Endothelial cell of umbilical vein (primary cell): ENCODE results near the gene RFNG.
"Not testable (repeated sequence)": the region's sequence is repeated elsewhere in the genome, so short reads cannot be mapped to it uniquely, and the experiment has no call there.

Experiments used
- CTCF ChIP-seq, 2 donors: IDR thresholded peaks; 1 replicate in 1 of 2; 2 replicates in 1 of 2; pipeline ENCODE4 v1.5.1; 2011; ENCODE audit warnings: low read length in 2 of 2, mild to moderate bottlenecking in 2 of 2, moderate library complexity in 2 of 2, control low read depth in 1 of 2, inconsistent platforms in 1 of 2, low read depth in 1 of 2; ENCODE audit not compliant: insufficient read depth in 1 of 2; ENCODE audit errors: extremely low read depth in 1 of 2
- EZH2 ChIP-seq: IDR thresholded peaks from 2 replicates; pipeline ENCODE4 v1.6.1; 2012; ENCODE audit warnings: borderline replicate concordance, low read depth, mild to moderate bottlenecking, moderate library complexity, low read length, inconsistent platforms; ENCODE audit not compliant: severe bottlenecking
- POLR2A ChIP-seq: IDR thresholded peaks from 2 replicates; pipeline ENCODE4 v1.6.1; 2012; ENCODE audit warnings: low read depth, mild to moderate bottlenecking, control low read depth, low read length
- POLR2AphosphoS5 ChIP-seq: IDR thresholded peaks from 2 replicates; pipeline ENCODE4 v1.6.1; 2012; ENCODE audit warnings: low read depth, mild to moderate bottlenecking, control low read depth, low read length, moderate library complexity; ENCODE audit not compliant: insufficient read depth

GRCh38 chr17:82038796-82039409 lies 12.7 kb downstream of the RFNG start:
- not testable (repeated sequence) for TF ChIP-seq EZH2; POLR2AphosphoS5; CTCF (IDR thresholded peaks at IDR 0.05; ENCODE audit: extremely low read depth in 1 of 2, insufficient read depth in 1 of 2, low read depth in 1 of 2, low read length in 2 of 2); POLR2A
